ENCODE data around the gene TLR5.

TLR5 gene

DNA sequence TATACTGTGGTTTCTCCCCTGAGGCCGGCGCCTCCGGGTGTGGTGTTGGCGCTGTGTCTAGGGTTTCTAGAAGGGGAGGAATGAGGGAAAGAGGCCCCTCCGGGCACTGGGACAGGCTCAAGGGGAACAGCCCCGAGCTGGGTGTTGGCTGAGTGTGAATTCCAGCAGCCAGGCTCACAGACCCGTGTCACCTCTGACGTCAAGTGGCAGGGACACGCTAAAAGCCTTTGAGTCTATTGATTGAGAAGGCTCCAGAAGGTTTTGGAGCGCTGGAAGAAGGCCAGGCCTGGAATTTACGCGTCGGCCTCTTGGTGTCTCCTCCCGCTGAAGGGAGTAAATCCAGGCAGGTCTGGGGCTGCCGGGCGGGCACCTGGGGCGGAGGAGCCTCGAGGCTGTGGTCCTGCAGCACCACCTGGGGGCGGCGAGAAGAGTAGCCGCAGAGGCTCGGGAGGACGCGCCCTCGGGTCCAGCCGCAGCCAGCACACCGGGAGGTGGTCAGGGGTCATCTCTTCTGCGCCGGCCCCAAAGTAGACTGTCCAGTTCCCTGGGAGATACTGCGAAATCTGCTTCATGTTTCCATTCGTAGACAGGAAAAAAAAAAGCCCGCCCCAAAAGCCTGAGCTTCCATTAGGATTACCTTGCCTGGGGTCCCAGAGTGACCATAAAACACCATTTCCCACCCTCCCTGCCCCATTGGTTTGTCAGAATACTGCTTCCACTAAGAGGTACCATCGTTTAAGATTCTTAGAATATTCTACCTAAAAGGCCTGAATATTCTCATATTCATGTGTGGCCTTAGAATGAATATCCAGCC, 61.7 kb downstream of the TLR5 start:
- TF ChIP-seq POLR2A (IDR thresholded peaks at IDR 0.05; ENCODE audit: low read length) (no peak), GATA1 (IDR thresholded peaks at IDR 0.05; ENCODE audit: low read depth, low read length) (no peak)
- peak; percentile 84 for DNase-seq

DNA sequence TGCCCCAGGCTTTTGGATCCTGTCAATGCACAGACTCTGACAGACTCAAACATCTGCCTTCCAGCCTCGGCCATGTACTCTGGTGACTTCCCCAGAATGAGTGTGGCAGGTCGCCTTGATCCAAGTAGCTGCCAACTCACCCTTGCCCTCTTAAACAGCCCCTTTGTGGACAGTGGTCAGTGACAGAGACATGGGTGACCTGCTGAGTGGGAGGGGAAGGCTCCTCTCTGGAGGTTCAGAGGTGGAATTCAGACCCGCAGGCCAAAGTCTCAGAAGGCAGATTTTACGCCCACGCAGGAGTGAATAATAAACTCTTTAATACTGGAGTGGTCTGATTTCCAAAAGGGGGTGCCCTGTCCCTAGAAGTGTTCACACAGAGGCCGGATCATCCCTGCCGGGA, 63.5 kb downstream of the TLR5 start:
- no peak for DNase-seq
- TF ChIP-seq POLR2A (IDR thresholded peaks at IDR 0.05; ENCODE audit: low read length) (no peak), GATA1 (IDR thresholded peaks at IDR 0.05; ENCODE audit: low read depth, low read length) (no peak)

DNA sequence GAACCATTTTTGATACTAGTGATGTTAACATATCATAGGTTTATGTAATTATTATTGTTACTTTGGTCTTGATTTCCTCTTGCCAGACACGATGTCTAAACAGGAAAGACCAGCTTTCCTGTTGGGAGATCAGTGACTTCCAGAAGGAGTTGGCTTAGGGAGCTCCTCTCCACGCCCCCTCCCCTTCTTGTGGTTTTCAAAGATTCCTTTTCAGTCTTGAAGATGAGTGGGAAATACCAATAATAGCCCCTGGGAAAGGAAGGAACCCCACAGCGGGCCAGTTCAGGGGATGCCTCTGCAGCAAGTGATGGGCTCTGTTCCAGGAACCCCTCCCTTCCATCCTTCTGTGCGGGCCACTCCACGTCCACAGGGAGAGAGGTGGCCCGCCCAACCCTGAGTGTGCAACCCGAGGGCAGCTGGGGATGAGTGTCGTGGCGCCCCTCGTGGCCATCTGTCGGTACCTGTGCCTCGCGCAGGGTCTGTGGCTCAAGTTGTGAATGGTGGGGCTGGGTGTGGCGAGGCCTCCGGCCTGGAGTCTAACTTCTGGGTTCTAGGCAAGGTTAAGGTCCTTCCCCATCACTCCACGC, 65.7 kb downstream of the TLR5 start:
- no peak for TF ChIP-seq POLR2A (IDR thresholded peaks at IDR 0.05; ENCODE audit: low read length)
- no peak for TF ChIP-seq GATA1 (IDR thresholded peaks at IDR 0.05; ENCODE audit: low read depth, low read length)
- DNase-seq = no peak

DNA sequence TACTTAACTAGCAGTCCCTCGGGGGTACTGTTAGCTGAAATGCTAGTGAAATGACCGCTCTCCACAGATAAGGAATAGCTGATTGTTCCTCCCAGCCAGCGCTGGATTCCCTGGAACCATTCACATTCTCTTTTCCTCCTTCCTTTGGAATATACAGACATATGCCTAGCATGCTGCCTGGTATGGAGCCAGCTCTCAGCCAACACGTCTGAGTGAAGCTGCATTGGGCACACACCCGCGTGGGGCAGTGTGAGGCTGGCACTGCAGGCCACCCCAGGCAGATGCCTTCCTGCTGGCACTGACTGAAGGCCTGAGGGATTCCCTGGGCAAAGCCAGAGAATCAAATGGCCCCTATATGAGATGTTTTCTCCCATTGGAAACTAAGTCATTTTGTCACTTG, 66.7 kb downstream of the TLR5 start:
- DNase-seq = no peak
- TF ChIP-seq GATA1 (IDR thresholded peaks at IDR 0.05; ENCODE audit: low read depth, low read length) (no peak), POLR2A (IDR thresholded peaks at IDR 0.05; ENCODE audit: low read length) (no peak)

DNA sequence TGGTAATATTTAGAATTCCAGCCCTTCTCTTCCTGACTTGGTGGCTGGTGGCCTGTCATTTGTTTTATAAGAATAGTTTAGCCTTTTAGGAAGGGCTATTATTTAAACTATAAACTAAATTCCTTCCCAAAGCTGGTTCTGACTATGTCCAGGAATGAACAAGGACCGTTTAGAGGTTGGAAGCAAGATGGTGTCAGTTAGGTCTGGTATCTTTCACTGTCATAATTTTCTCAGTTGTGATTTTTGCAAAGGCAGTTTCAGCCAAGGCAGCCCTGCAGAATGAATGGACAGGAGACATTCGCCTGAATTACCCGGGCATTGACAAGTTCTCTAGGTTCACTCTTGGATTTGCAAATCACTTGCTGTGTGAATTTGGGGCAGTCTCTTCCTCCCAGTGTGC, 67.2 kb downstream of the TLR5 start:
- no peak for TF ChIP-seq GATA1 (IDR thresholded peaks at IDR 0.05; ENCODE audit: low read depth, low read length)
- TF ChIP-seq POLR2A (IDR thresholded peaks at IDR 0.05; ENCODE audit: low read length) = no peak
- DNase-seq = no peak

DNA sequence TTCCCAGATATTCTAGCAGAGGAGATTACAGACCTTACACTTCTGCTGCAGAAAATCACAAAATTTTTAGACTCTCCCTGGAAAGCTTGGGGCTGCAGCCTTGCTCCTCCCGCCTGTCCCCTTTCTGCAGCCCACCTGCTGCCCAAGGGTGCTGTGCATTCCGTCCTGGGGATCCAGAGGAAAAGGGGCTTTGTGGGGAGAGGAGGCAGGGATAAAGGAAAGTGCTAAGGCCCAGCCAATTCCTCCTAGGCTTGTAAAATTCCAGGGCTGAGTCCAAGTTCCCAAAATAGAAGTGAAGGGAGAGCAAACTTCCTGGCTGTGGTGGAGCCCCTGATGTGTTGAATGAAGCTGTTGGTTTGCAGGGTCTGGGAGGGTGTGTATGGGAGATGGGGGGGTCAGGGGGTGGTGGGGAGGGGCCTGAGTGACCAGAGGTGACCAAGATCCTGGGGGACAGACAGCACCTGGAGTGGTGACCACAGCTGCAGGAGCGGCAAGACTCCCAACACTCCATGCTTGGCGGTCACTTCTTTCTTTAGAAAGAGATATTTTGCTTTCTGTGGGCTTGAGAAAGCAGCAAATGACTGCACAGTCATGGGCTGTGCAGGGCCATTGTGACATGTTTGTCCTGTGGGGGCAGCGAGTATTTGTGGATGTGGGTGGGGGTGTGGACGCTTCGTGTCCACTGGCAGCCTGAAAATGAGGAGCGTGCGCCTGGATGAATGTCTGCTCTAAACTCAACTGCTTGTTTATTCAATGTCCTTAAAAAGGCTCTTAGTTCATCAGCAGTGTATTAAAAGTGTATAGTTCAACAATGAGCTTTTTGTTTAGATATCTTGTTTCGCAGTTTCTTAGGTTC, 68.4 kb downstream of the TLR5 start:
- TF ChIP-seq GATA1 (IDR thresholded peaks at IDR 0.05; ENCODE audit: low read depth, low read length) = no peak
- no peak for TF ChIP-seq POLR2A (IDR thresholded peaks at IDR 0.05; ENCODE audit: low read length)
- no peak for DNase-seq

DNA sequence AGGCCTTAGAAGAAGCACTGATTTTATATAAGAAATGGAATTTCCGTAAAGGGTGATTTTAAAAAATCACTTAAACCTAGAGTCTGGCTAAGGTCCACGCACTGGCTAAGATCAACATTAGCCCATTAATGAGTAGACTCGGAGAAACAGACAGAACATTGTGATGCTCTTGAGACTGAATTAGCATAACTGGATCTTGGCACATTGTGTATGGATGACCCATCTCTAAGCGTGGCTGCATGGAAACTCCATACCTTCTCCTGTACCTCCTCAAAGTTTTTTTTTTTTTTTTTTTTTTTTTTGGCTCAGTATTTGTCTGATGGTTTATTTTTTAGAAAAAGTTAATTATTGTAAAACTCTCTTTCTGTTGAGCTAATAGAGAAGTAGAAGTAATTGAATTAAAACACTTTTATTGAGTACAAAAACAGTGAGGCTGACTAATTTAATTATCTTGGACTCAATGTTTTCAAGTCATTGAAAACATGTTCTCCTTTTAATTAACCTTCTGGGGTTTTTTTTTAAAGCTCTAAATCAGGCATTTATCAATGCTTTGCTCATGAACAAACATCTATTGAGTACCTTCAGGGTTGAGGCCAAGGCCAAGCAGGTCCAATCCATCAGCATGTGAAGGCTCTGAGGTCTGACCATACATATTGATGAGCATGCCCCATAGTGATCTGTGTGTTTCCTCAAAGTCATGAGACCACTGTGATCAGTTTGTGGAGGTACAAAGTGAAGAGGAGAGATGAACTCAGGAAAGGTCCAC, 74.0 kb downstream of the TLR5 start:
- no peak for DNase-seq
- TF ChIP-seq GATA1 (IDR thresholded peaks at IDR 0.05; ENCODE audit: low read depth, low read length) (no peak), POLR2A (IDR thresholded peaks at IDR 0.05; ENCODE audit: low read length) (no peak)

DNA sequence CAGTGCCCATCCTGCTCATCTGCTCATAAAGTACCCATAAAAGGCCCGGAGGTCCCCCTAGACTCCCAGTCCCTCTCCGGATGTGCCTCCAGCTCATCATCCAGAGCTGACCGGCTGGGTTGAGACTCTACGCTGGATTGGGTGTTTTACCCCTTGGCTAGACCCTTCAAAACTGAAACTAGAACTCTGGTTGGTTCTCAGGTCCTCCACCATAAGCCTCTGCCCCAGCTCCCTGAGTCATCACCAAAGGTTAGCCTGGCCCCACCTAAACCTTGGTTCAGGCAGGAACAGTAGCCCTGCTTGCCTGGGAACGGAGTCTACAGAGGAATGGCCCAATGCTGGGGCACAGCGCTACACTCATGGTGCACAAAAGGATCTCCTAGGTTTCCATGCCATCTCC, 75.1 kb downstream of the TLR5 start:
- TF ChIP-seq POLR2A (IDR thresholded peaks at IDR 0.05; ENCODE audit: low read length) (no peak), GATA1 (IDR thresholded peaks at IDR 0.05; ENCODE audit: low read depth, low read length) (no peak)

DNA sequence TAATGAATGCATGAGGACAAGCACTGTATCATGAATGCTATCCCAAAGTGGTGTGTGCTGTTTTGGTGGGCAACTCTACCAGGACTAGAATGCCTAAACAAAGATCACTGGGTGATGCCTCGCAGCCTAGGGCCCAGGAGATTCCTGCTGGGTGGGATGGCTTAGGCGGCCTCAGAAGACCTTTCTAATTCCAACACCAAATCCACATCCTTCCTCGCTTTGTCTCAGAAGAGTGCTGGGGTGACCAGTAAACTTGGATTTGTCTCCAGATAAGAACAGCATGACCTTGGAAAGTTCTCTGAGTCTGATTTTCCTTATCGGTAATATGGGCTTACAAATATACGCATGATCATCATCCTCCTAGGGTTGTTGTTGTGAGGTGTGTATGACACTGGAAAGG, 76.6 kb downstream of the TLR5 start:
- TF ChIP-seq POLR2A (IDR thresholded peaks at IDR 0.05; ENCODE audit: low read length) (no peak), GATA1 (IDR thresholded peaks at IDR 0.05; ENCODE audit: low read depth, low read length) (no peak)
- DNase-seq = no peak

More for the DNA sequence above, 75.1 kb downstream of the TLR5 start:
- no peak for DNase-seq

DNA sequence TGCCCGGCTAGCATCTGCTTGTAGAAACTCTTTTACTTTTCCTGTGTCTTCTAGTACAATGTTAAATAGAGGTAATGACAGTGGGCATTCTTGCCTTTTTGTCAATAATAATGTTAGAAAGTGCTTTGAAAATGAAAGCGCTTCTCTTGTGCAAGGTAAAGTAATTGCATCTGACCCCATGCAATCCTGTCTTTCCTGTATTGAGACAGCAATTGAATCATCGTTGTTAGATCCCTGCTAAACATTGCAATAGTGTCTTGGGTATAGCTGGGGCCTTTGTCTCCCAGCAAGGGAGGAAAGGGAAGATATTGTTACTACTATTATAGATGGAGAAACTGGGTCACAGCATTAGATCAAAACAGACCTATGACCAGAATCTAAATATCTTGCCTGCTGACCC, 80.9 kb downstream of the TLR5 start:
- DNase-seq = no peak
- TF ChIP-seq POLR2A (IDR thresholded peaks at IDR 0.05; ENCODE audit: low read length) (no peak), GATA1 (IDR thresholded peaks at IDR 0.05; ENCODE audit: low read depth, low read length) (no peak)

DNA sequence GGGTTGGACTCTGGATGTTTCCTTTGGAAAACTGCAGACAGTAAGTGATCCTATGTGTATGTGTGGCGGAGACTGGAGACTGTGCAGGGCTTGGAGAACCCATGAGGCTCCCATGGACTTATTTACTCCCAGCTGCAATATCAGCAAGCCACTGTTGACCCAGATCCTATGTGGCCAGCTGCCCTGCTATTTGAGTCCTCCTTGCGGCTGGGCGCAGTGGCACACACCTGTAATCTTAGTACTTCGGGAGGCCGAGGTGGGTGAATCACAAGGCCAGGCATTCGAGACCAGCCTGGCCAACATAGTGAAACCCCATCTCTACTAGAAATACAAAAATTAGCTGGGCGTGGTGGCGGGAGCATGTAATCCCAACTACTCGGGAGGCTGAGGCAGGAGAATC, 83.5 kb downstream of the TLR5 start:
- DNase-seq = no peak
- no peak for TF ChIP-seq GATA1 (IDR thresholded peaks at IDR 0.05; ENCODE audit: low read depth, low read length)
- no peak for TF ChIP-seq POLR2A (IDR thresholded peaks at IDR 0.05; ENCODE audit: low read length)

All from erythroblast (primary cell).